ENCODE results near the gene NTSR1.

The NTSR1 gene

GRCh38 chr20:62696989-62697388, 11.6 kb upstream of the NTSR1 start:
- TF ChIP-seq, protein P1, sequence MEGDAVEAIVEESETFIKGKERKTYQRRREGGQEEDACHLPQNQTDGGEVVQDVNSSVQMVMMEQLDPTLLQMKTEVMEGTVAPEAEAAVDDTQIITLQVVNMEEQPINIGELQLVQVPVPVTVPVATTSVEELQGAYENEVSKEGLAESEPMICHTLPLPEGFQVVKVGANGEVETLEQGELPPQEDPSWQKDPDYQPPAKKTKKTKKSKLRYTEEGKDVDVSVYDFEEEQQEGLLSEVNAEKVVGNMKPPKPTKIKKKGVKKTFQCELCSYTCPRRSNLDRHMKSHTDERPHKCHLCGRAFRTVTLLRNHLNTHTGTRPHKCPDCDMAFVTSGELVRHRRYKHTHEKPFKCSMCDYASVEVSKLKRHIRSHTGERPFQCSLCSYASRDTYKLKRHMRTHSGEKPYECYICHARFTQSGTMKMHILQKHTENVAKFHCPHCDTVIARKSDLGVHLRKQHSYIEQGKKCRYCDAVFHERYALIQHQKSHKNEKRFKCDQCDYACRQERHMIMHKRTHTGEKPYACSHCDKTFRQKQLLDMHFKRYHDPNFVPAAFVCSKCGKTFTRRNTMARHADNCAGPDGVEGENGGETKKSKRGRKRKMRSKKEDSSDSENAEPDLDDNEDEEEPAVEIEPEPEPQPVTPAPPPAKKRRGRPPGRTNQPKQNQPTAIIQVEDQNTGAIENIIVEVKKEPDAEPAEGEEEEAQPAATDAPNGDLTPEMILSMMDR (IDR thresholded peaks at IDR 0.05; ENCODE audit: insufficient read depth, low read depth, low read length, missing control alignments), result no peak
- no peak overlapping the region for H3K4me3 ChIP-seq (ENCODE audit: low read depth, low read length)
- DNase-seq (ENCODE audit: low read depth), result no peak

DNA sequence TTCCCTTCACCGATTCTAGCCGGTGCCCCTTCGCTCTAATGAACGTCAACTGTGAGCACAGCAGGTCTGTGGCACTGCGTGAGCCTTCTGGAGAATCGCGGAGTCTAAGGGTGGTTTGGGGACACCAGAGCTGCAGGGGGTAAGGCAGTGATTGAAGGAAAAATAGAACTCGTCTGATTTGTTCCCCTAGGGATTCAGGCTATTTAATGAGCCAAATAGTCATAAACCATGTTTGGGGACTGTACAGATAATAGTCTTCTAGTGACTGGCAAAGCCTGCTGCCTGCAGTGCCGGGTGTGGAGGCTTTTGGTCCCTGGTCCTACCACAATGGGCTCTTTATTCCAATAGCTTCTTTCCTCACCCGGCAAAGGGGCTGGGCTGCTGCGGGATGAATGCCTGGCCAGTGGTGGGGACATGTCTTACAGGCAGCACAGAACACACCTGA, 11.1 kb upstream of the NTSR1 start:
- TF ChIP-seq, protein P1 (IDR thresholded peaks at IDR 0.05; ENCODE audit: insufficient read depth, low read depth, low read length, missing control alignments), result no peak
- DNase-seq (ENCODE audit: low read depth), result no peak
- no peak overlapping the region for H3K4me3 ChIP-seq (ENCODE audit: low read depth, low read length)

DNA sequence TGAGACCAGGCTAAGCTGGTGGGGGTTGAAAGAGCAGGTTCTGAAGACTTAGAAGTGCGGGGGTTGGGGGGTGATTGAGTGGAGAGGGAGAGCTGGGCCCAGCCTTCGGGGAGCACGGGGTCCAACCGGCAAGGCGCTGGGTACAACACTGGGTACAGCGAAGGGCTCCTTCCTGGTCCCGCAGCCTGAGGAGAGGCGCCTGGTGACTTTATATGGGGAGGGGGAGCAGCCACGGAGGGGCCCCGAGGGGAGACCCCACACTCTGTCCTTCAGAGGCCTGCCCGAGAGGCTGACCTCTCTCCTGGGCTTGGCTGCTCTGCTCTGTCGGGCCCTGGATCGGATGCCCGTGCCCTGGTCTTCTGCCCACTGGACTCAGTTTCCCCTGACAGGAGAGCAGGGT, 10.4 kb upstream of the NTSR1 start:
- H3K4me3 ChIP-seq (ENCODE audit: low read depth, low read length), result no peak overlapping the region
- DNase-seq (ENCODE audit: low read depth), result no peak
- TF ChIP-seq, protein P1 (IDR thresholded peaks at IDR 0.05; ENCODE audit: insufficient read depth, low read depth, low read length, missing control alignments), result no peak

DNA sequence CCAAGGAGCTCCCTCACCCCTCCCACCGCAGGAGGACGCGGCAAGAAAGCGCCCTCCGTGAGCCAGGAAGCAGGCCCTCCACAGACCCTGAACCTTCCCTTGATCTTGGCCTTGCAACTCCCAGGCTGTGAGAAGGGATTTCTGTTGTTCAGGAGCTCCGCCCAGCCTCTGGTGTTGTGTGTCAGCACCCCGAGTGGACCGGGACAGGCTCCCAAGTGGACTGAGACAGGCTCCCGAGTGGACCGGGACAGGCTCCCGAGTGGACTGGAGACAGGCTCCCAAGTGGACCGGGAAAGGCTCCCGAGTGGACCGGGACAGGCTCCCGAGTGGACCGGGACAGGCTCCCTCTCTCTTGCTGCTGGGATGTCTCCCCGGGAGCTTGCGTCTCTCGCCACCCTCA, 9.3 kb upstream of the NTSR1 start:
- no peak for DNase-seq (ENCODE audit: low read depth)
- H3K4me3 ChIP-seq (ENCODE audit: low read depth, low read length), result no peak overlapping the region
- TF ChIP-seq, protein P1 (IDR thresholded peaks at IDR 0.05; ENCODE audit: insufficient read depth, low read depth, low read length, missing control alignments), result no peak

DNA sequence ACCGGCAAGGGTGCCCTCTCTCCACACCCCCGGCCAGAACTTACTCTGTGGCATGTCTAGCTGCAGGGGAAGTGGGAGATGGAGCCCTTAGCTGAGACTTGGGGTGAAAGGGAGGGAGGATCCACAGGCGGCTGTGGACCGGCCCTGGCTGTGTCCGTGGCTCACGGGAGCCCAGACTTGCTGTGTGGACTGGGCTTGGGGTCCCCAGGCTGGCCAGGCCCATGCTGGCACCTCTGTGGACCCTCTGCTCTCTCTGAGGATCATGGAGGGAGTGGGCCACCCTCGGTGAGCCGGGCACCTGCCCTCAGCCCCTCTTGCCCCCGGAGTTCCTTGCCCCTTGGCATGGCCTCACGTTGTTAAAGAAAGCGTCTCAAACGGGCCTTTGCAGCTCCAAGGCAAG, 8.9 kb upstream of the NTSR1 start:
- no peak overlapping the region for H3K4me3 ChIP-seq (ENCODE audit: low read depth, low read length)
- TF ChIP-seq, protein P1 (IDR thresholded peaks at IDR 0.05; ENCODE audit: insufficient read depth, low read depth, low read length, missing control alignments), result no peak
- DNase-seq (ENCODE audit: low read depth), result no peak

GRCh38 chr20:62700261-62700930, 8.2 kb upstream of the NTSR1 start:
- no peak overlapping the region for H3K4me3 ChIP-seq (ENCODE audit: low read depth, low read length)
- DNase-seq (ENCODE audit: low read depth), result no peak
- TF ChIP-seq, protein P1 (IDR thresholded peaks at IDR 0.05; ENCODE audit: insufficient read depth, low read depth, low read length, missing control alignments), result no peak
